DMS79 treated with DMSO at 0.1 percent for 48 hours (cell line): Measurements from ENCODE around the gene MYMK.

Experiments
- DNase-seq: peaks from one replicate; lab custom pipeline; 2025; lab: John Stamatoyannopoulos, UW

Gene MYMK

GRCh38 chr9:133535306-133535877 is 10.6 kb upstream of the MYMK start:
- DNase-seq, result no peak

- peak; percentile 82 for DNase-seq
These were observed 9.9 kb upstream of the MYMK start, which contains the start of gene ADAMTSL2 for GRCh38 chr9:133534346-133535291. Gene ADAMTSL2, plus strand, starts transcription at chr9:133534704. Its CDS starts 2,009 bp downstream, at chr9:133536713.

GRCh38 chr9:133533857-133534256 is 9.1 kb upstream of the MYMK start:
- peak; percentile 24 for DNase-seq

- DNase-seq, result peak; percentile 28
These were observed 8.3 kb upstream of the MYMK start for GRCh38 chr9:133532937-133533668.

- DNase-seq, result no peak
These were observed 6.5 kb upstream of the MYMK start for GRCh38 chr9:133531293-133531692.

- DNase-seq, result no peak
These were observed 5.1 kb upstream of the MYMK start for GRCh38 chr9:133529874-133530273.

- no peak for DNase-seq
These were observed 4.7 kb upstream of the MYMK start for GRCh38 chr9:133529457-133529856.

GRCh38 chr9:133528876-133529241 is 4.1 kb upstream of the MYMK start:
- DNase-seq, result no peak

- DNase-seq, result no peak
These were observed 3.5 kb upstream of the MYMK start for GRCh38 chr9:133528001-133528875.

GRCh38 chr9:133527444-133527920 is 2.7 kb upstream of the MYMK start:
- DNase-seq, result no peak

GRCh38 chr9:133526721-133527321 is 2.1 kb upstream of the MYMK start:
- no peak for DNase-seq

- no peak for DNase-seq
These were observed 918 bp upstream of the MYMK start for GRCh38 chr9:133525677-133526076.

GRCh38 chr9:133524146-133524545 is 613 bp downstream of the MYMK start:
- DNase-seq, result no peak

- no peak for DNase-seq
These were observed 1.7 kb downstream of the MYMK start for GRCh38 chr9:133523106-133523505.

- DNase-seq, result peak; percentile 27
These were observed 2.5 kb downstream of the MYMK start for GRCh38 chr9:133522073-133522910.

GRCh38 chr9:133521122-133522072 is 3.4 kb downstream of the MYMK start:
- DNase-seq, result no peak

GRCh38 chr9:133520121-133520835 is 4.5 kb downstream of the MYMK start:
- DNase-seq, result no peak

GRCh38 chr9:133519693-133520092 is 5.1 kb downstream of the MYMK start:
- DNase-seq, result no peak
